A549 (cell line): ENCODE results near the gene LSR.

Source experiments
- CTCF ChIP-seq: fragments of >200 bp; sonication (Bioruptor Twin); formaldehyde crosslinking; IDR thresholded peaks from 3 replicates; pipeline ENCODE4 v1.5.1; 2016
- NFE2L2 ChIP-seq: fragments of 150-350 bp; conservative IDR thresholded peaks from 2 replicates; pipeline ENCODE4 v1.6.1; 2014; ENCODE audit warnings: low read length

DNA sequence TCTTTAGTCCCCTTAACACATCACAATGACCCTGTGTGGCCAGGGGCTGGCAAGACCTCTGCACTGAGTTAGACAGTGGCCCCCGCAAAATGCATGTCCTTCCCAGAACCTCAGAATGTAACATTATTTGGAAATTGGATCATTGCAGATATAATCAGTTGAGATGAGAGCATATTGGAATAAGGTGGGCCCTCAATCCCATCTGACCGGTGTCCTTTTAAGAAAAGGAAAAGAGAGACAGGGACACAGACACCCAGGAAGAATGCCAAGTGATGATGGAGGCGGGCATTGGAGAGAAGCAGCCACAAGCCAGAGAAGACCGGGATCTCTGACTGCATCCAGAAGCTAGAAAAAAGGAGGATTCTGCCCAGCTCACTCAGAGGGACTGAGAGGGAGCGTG is 22.1 kb upstream of the LSR start:
- TF ChIP-seq CTCF (no peak), NFE2L2 (no peak)
